Osteoblast (primary cell): ENCODE results near the gene SLC25A21. TPM values are rescaled to one million over a fixed set of nuclear protein-coding genes. Genes with fewer than 3 reads are reported as not detected.
"Not testable (repeated sequence)": the region's sequence is repeated elsewhere in the genome, so short reads cannot be mapped to it uniquely, and the experiment has no call there.

Experiments used
- DNase-seq: peaks from one replicate; pipeline ENCODE4 v3.0.0; 2011; ENCODE audit warnings: low spot score, mixed read lengths; ENCODE audit not compliant: insufficient read length; ENCODE audit errors: missing footprints
- H2AFZ ChIP-seq: 2 replicates; pipeline ENCODE4 v1.6.0; 2011; ENCODE audit warnings: mild to moderate bottlenecking, low read length
- H3K27ac ChIP-seq: 2 replicates; pipeline ENCODE4 v1.5.1; 2011; ENCODE audit warnings: mild to moderate bottlenecking, low read depth, low read length, moderate library complexity
- H3K27me3 ChIP-seq: 2 replicates; pipeline ENCODE4 v1.6.0; 2012; ENCODE audit warnings: mild to moderate bottlenecking, control low read depth, inconsistent platforms, low read length, moderate library complexity; ENCODE audit not compliant: insufficient read depth
- H3K36me3 ChIP-seq: 2 replicates; pipeline ENCODE4 v1.5.1; 2011; ENCODE audit warnings: mild to moderate bottlenecking, low read length, control low read depth, moderate library complexity; ENCODE audit not compliant: insufficient read depth
- H3K4me1 ChIP-seq: 2 replicates; pipeline ENCODE4 v1.5.1; 2011; ENCODE audit warnings: mild to moderate bottlenecking, low read length, control low read depth, moderate library complexity; ENCODE audit not compliant: insufficient read depth
- H3K4me2 ChIP-seq: 2 replicates; pipeline ENCODE4 v1.6.0; 2011; ENCODE audit warnings: mild to moderate bottlenecking, low read length; ENCODE audit not compliant: insufficient read depth
- H3K4me3 ChIP-seq: fragments of 200-600 bp; sonication (generic); 3 replicates; pipeline ENCODE4 v1.5.1; 2012; ENCODE audit warnings: mild to moderate bottlenecking, low read length, inconsistent platforms; ENCODE audit not compliant: insufficient read depth
- H3K79me2 ChIP-seq: 2 replicates; pipeline ENCODE4 v1.6.0; 2012; ENCODE audit warnings: mild to moderate bottlenecking, low read length, control low read depth, inconsistent platforms; ENCODE audit not compliant: insufficient read depth
- H3K9me3 ChIP-seq: 2 replicates; pipeline ENCODE4 v1.5.1; 2011; ENCODE audit warnings: low read depth, low read length, control low read depth
- H4K20me1 ChIP-seq: 2 replicates; pipeline ENCODE4 v1.6.0; 2012; ENCODE audit warnings: mild to moderate bottlenecking, low read length, control low read depth; ENCODE audit not compliant: insufficient read depth
- total RNA-seq: library from RNA; depleted of rRNA; stranded (reverse); fragments of >200 nt; gene quantifications from 2 replicates; pipeline ENCODE4 v1.2.3, GENCODE V29; 2012
- TF ChIP-seq, protein P1 (sequence below): IDR thresholded peaks from 2 replicates; pipeline ENCODE4 v1.5.1; 2011; ENCODE audit warnings: mild to moderate bottlenecking, low read depth, low read length, moderate library complexity; ENCODE audit errors: extremely low read depth

The SLC25A21 gene
- total RNA-seq, 1 donor: 0.72 TPM

DNA sequence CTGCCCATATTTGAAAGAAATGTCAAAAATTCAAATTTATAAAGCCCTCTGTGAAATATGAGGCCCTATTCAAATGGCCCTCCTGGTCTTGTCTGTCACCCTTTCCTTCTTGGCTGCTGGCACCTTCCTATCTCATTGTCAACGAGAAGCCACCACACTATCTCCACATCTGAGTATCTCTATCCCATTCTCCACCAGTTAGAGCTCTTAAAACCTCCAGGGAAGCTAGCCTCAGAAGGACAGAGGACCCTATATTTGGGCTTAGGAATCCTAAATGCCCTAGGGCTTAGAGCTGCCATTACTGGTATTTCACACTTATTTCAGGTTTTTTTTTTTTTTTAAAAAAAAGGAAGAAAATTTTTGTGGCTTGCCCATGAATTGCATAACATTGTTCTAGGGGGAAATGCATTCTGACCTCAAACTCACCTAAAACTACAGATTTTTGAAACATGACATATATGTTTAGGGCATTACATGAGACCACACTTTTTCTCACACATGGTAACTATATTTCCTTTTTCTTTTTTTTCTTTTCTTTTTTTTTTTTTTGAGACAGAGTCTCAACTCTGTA lies 25.0 kb downstream of the SLC25A21 start:
- no peak overlapping the region for H2AFZ ChIP-seq
- H3K4me3 ChIP-seq: no peak overlapping the region
- H3K4me1 ChIP-seq: no peaks in the 10 kb centered on the region
- H3K27me3 ChIP-seq: no peaks in the 10 kb centered on the region
- H3K79me2 ChIP-seq: no peaks in the 10 kb centered on the region
- TF ChIP-seq, protein P1, sequence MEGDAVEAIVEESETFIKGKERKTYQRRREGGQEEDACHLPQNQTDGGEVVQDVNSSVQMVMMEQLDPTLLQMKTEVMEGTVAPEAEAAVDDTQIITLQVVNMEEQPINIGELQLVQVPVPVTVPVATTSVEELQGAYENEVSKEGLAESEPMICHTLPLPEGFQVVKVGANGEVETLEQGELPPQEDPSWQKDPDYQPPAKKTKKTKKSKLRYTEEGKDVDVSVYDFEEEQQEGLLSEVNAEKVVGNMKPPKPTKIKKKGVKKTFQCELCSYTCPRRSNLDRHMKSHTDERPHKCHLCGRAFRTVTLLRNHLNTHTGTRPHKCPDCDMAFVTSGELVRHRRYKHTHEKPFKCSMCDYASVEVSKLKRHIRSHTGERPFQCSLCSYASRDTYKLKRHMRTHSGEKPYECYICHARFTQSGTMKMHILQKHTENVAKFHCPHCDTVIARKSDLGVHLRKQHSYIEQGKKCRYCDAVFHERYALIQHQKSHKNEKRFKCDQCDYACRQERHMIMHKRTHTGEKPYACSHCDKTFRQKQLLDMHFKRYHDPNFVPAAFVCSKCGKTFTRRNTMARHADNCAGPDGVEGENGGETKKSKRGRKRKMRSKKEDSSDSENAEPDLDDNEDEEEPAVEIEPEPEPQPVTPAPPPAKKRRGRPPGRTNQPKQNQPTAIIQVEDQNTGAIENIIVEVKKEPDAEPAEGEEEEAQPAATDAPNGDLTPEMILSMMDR: no peak
- no peaks in the 10 kb centered on the region for H4K20me1 ChIP-seq
- H3K36me3 ChIP-seq: no peaks in the 10 kb centered on the region
- no peak overlapping the region for H3K4me2 ChIP-seq
- H3K9me3 ChIP-seq: no peaks in the 10 kb centered on the region
- no peak overlapping the region for H3K27ac ChIP-seq
- no peak for DNase-seq

GRCh38 chr14:37146438-37146837 lies 26.0 kb downstream of the SLC25A21 start:
- H3K4me3 ChIP-seq, H3K36me3 ChIP-seq, H3K79me2 ChIP-seq: not testable (repeated sequence)

GRCh38 chr14:37145395-37145794 lies 27.0 kb downstream of the SLC25A21 start:
- DNase-seq: no peak
- Histone ChIP-seq H3K4me3 (no peak overlapping the region), H3K9me3 (no peaks in the 10 kb centered on the region), H3K4me2 (no peak overlapping the region), H4K20me1 (no peaks in the 10 kb centered on the region), H3K79me2 (no peaks in the 10 kb centered on the region), H3K27me3 (no peaks in the 10 kb centered on the region), H3K4me1 (no peaks in the 10 kb centered on the region), H3K36me3 (no peaks in the 10 kb centered on the region), H3K27ac (no peak overlapping the region), H2AFZ (no peak overlapping the region)
- TF ChIP-seq, protein P1: no peak

More at GRCh38 chr14:37146438-37146837, 26.0 kb downstream of the SLC25A21 start:
- not testable (repeated sequence) for DNase-seq, H4K20me1 ChIP-seq, H3K27ac ChIP-seq, H3K9me3 ChIP-seq, H3K27me3 ChIP-seq, H3K4me1 ChIP-seq, H2AFZ ChIP-seq, H3K4me2 ChIP-seq

DNA sequence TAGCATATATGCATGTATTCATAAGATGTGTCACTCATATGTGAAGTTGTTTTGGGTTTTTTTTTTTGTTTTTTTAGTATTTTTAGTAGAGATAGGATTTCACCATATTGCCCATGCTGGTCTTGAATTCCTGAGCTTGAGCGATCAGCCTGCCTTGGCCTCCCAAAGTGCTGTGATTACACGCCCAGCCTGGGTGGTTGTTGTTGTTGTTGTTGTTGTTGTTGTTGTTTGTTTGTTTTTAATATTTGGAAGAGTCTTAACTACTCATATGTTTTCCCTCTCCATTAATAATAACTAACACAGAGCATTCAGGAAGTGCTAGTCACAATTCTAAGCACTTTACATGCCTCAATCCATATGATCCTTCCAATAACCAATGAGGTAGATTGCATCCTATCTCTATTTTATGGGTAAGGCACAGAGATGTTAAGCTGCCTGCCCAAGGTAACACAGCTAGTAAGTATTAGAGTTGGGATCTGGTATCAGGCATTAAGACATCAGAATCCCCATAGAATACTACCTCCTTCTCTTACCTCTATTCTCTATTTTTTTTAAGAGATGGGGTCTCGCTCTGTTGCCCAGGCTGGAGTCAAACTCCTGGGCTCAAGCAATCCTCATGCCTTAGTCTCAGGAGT lies 27.6 kb downstream of the SLC25A21 start:
- no peak overlapping the region for H3K4me2 ChIP-seq
- H3K27ac ChIP-seq: no peak overlapping the region
- no peaks in the 10 kb centered on the region for H3K79me2 ChIP-seq
- no peaks in the 10 kb centered on the region for H3K27me3 ChIP-seq
- no peaks in the 10 kb centered on the region for H3K9me3 ChIP-seq
- no peaks in the 10 kb centered on the region for H3K4me1 ChIP-seq
- H3K36me3 ChIP-seq: no peaks in the 10 kb centered on the region
- no peak overlapping the region for H3K4me3 ChIP-seq
- no peak for DNase-seq
- TF ChIP-seq, protein P1: no peak
- no peak overlapping the region for H2AFZ ChIP-seq
- no peaks in the 10 kb centered on the region for H4K20me1 ChIP-seq
